Vagina (tissue), 2 donors: ENCODE measurements around the gene LHX6.

ENCODE experiments used
- CTCF ChIP-seq, 3 experiments: fragments of 450-650 bp in 2 of 3; fragments of 200-600 bp in 1 of 3; sonication (generic) in 1 of 3; IDR thresholded peaks; one replicate each; pipeline ENCODE4 v1.5.1; 2017 to 2019; ENCODE audit warnings: antibody characterized with exemption in 3 of 3, mild to moderate bottlenecking in 2 of 3, moderate library complexity in 2 of 3
- POLR2A ChIP-seq, 2 donors: fragments of 450-650 bp; IDR thresholded peaks; one replicate each; pipeline ENCODE4 v1.6.1; 2017; ENCODE audit warnings: antibody characterized with exemption in 2 of 2, mild to moderate bottlenecking in 2 of 2, moderate library complexity in 2 of 2
- POLR2AphosphoS5 ChIP-seq, 2 donors: sonication (generic); formaldehyde crosslinking; IDR thresholded peaks; one replicate each; pipeline ENCODE4 v1.9.0; 2017; ENCODE audit warnings: antibody characterized with exemption in 2 of 2, mild to moderate bottlenecking in 2 of 2, low read depth in 1 of 2; ENCODE audit not compliant: insufficient read depth in 1 of 2

DNA sequence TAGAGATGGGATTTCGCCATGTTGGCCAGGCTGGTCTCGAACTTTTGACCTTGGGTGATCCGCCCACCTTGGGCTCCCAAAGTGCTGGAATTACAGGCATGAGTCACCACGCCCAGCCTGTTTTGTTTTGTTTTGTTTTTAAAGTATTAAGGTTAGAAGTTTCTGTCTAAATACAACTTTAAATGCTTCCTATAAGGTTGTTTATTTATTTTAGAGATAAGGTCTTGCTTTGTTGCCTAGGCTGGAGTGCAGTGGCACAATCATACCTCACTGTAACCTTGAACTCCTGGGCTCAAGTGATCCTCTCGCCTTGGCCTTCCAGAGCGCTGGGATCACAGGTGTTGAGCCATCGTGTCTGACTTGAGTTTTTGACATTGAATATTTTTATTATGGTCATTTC lies 47.3 kb upstream of the LHX6 start:
- no peak for TF ChIP-seq POLR2AphosphoS5 (IDR thresholded peaks at IDR 0.05; ENCODE audit: insufficient read depth in 1 of 2, low read depth in 1 of 2)
- TF ChIP-seq POLR2A (IDR thresholded peaks at IDR 0.05): no peak
- TF ChIP-seq CTCF (IDR thresholded peaks at IDR 0.05): no peak
